K562 (cell line): ENCODE data around the gene PTPN14. TPM values are rescaled to one million over a fixed set of nuclear protein-coding genes. Genes with fewer than 3 reads are reported as not detected.

Experiments used
- ATAC-seq: fragments of 200-7000 bp; cut with Tn5 transposase; 3 replicates; pipeline ENCODE4 v1.9.1; 2020; ENCODE audit warnings: moderate library complexity
- BruUV-seq: library from RNA; stranded (reverse); fragments of 400-500 nt; replicated peaks from 2 replicates; lab custom pipeline; 2021; lab: Mats Ljungman, UMichigan
- CTCF ChIA-PET: fragments of 300-600 bp; formaldehyde crosslinking; extraction: SDS; loops from one replicate; lab custom pipeline; 2021; ENCODE audit warnings: low intra/inter-chr PET ratio; lab: Yijun Ruan, JAX
- POLR2A ChIA-PET: fragments of 300-600, 350-650 bp; sonication (Branson Sonifier 250); formaldehyde crosslinking; extraction: SDS; loops from one replicate; lab custom pipeline; 2021; ENCODE audit warnings: antibody characterized with exemption, inconsistent platforms; lab: Yijun Ruan, JAX
- DNase-seq, 4 experiments: peaks; one replicate each; pipeline versions ENCODE4 v3.0.0 to v3.0.0-alpha.2; 2011 to 2018; ENCODE audit warnings: low spot score in 3 of 4, mixed read lengths in 3 of 4; ENCODE audit errors: extremely low read depth in 1 of 4
- FAIRE-seq: peaks from 2 replicates; lab custom pipeline; 2011; peaks lifted over from hg19 to GRCh38; lab: Jason Lieb, UNC
- H2AFZ ChIP-seq: 2 replicates; pipeline ENCODE4 v1.6.0; 2011; ENCODE audit warnings: low read depth, low read length, control low read depth, inconsistent platforms
- H3K27ac ChIP-seq: fragments of 200-600 bp; 3 replicates; pipeline ENCODE4 v1.8.0; 2011; ENCODE audit warnings: low read depth, mild to moderate bottlenecking, control low read depth, inconsistent platforms, low read length, moderate library complexity, mixed read lengths; ENCODE audit errors: extremely low read depth
- H3K27me3 ChIP-seq, 2 experiments: fragments of 300-600 bp in 1 of 2; 2 replicates in 1 of 2; 3 replicates in 1 of 2; pipeline versions ENCODE4 v1.6.0 to v1.8.0; 2011; ENCODE audit warnings: inconsistent platforms in 2 of 2, low read length in 2 of 2, mild to moderate bottlenecking in 1 of 2, mixed read lengths in 1 of 2, moderate library complexity in 1 of 2; ENCODE audit not compliant: control insufficient read depth in 2 of 2, insufficient read depth in 2 of 2
- H3K36me3 ChIP-seq: fragments of 300-600 bp; 3 replicates; pipeline ENCODE4 v1.8.0; 2011; ENCODE audit warnings: mild to moderate bottlenecking, low read length, inconsistent platforms; ENCODE audit not compliant: control insufficient read depth, insufficient read depth
- H3K4me1 ChIP-seq, 2 experiments: fragments of 200-600 bp in 1 of 2; replicated peaks in 1 of 2; 2 replicates in 1 of 2; 3 replicates in 1 of 2; pipeline versions ENCODE4 v1.5.1 to v1.8.0; 2011; ENCODE audit warnings: inconsistent platforms in 2 of 2, low read length in 2 of 2, mild to moderate bottlenecking in 1 of 2, mixed read lengths in 1 of 2, moderate library complexity in 1 of 2; ENCODE audit not compliant: control insufficient read depth in 2 of 2, insufficient read depth in 2 of 2
- H3K4me2 ChIP-seq: 2 replicates; pipeline ENCODE4 v1.6.1; 2011; ENCODE audit warnings: low read length, control low read depth, inconsistent platforms, mixed read lengths; ENCODE audit not compliant: insufficient read depth
- H3K4me3 ChIP-seq: fragments of 200-600 bp; sonication (generic), shearing (Covaris generic); 2 replicates; pipeline ENCODE4 v1.5.1; 2016; ENCODE audit warnings: control low read depth, inconsistent platforms
- H3K79me2 ChIP-seq: fragments of 200-600 bp; 3 replicates; pipeline ENCODE4 v1.8.0; 2011; ENCODE audit warnings: low read length, inconsistent platforms; ENCODE audit not compliant: control insufficient read depth, insufficient read depth
- H3K9ac ChIP-seq, 2 experiments: 2 replicates each; pipeline versions ENCODE4 v1.6.0 to v1.6.1; 2011; ENCODE audit warnings: low read depth in 2 of 2, low read length in 2 of 2, control low read depth in 1 of 2, inconsistent platforms in 1 of 2, mild to moderate bottlenecking in 1 of 2, mixed read lengths in 1 of 2; ENCODE audit not compliant: insufficient read depth in 1 of 2
- H3K9me1 ChIP-seq: one replicate; pipeline ENCODE4 v1.6.0; 2011; ENCODE audit warnings: inconsistent platforms, mild to moderate bottlenecking, low read length, moderate library complexity; ENCODE audit not compliant: control insufficient read depth, insufficient read depth
- H3K9me3 ChIP-seq: replicated peaks from 2 replicates; pipeline ENCODE4 v1.5.1; 2011; ENCODE audit warnings: low read depth, low read length, inconsistent platforms; ENCODE audit not compliant: control insufficient read depth, insufficient read depth
- H4K20me1 ChIP-seq: replicated peaks from 2 replicates; pipeline ENCODE4 v1.6.1; 2011; ENCODE audit warnings: low read length, inconsistent platforms, mixed read lengths; ENCODE audit not compliant: control insufficient read depth, insufficient read depth
- CEBPB ChIP-seq: fragments of 450-650 bp; IDR thresholded peaks from 2 replicates; pipeline ENCODE4 v1.6.1; 2016; ENCODE audit warnings: missing genetic modification characterization, missing compliant biosample characterization
- CEBPG ChIP-seq, 3 experiments: fragments of 200-800 bp in 1 of 3; sonication (Bioruptor generic) in 1 of 3; sonication (generic) in 1 of 3; formaldehyde crosslinking in 1 of 3; IDR thresholded peaks in 2 of 3; conservative IDR thresholded peaks in 1 of 3; 2 replicates each; pipeline versions ENCODE4 v1.6.1 to v1.8.0; 2016 to 2022; ENCODE audit warnings: missing compliant biosample characterization in 2 of 3, missing genetic modification characterization in 2 of 3, mild to moderate bottlenecking in 1 of 3, missing genetic modification reagents in 1 of 3
- MAFG ChIP-seq: fragments of 450-650 bp; conservative IDR thresholded peaks from 2 replicates; pipeline ENCODE4 v1.6.1; 2016; ENCODE audit warnings: missing genetic modification characterization, missing compliant biosample characterization
- SIN3A ChIP-seq, 2 experiments: fragments of 150-350 bp in 1 of 2; IDR thresholded peaks; 2 replicates each; pipeline ENCODE4 v1.6.1; 2011 to 2016; ENCODE audit warnings: borderline replicate concordance in 2 of 2, low read depth in 2 of 2, low read length in 2 of 2, mild to moderate bottlenecking in 2 of 2, moderate library complexity in 2 of 2; ENCODE audit not compliant: control insufficient read depth in 1 of 2
- SIX5 ChIP-seq, 2 experiments: IDR thresholded peaks; 2 replicates each; pipeline ENCODE4 v1.6.1; 2011; ENCODE audit warnings: low read length in 2 of 2, borderline replicate concordance in 1 of 2, low read depth in 1 of 2, mild to moderate bottlenecking in 1 of 2, moderate library complexity in 1 of 2; ENCODE audit not compliant: insufficient read depth in 1 of 2
- TBL1XR1 ChIP-seq, 2 experiments: IDR thresholded peaks; 2 replicates each; pipeline ENCODE4 v1.6.1; 2012; ENCODE audit warnings: improper control_type of control experiment in 2 of 2, low read length in 2 of 2, mild to moderate bottlenecking in 1 of 2
- ZNF217 ChIP-seq: sonication (generic); formaldehyde crosslinking; IDR thresholded peaks from 2 replicates; pipeline ENCODE4 v1.8.0; 2022; ENCODE audit warnings: mild to moderate bottlenecking, missing genetic modification reagents
- ZNF57 ChIP-seq: fragments of 450-650 bp; formaldehyde crosslinking; IDR thresholded peaks from 2 replicates; pipeline ENCODE4 v1.4.0; 2020; ENCODE audit warnings: mild to moderate bottlenecking, moderate library complexity
- WGBS: fragments of 100-300 bp; shearing (Covaris generic); methylation state at CpG from one replicate; pipeline ENCODE4 v1.1.6; 2016; ENCODE audit warnings: low coverage, mixed read lengths; ENCODE audit not compliant: insufficient coverage; ENCODE audit errors: missing lambda C conversion rate; 5-methylcytosine and 5-hydroxymethylcytosine counted together
- in situ Hi-C: fragments of 300-500 bp; cut with MboI; formaldehyde crosslinking; loops from 4 replicates; pipeline ENCODE4 v1.15.0; 2018; ENCODE audit warnings: inconsistent platforms, mixed read lengths
- intact Hi-C: fragments of 100-400 bp; cut with micrococcal nuclease; formaldehyde crosslinking; loops from 2 replicates; pipeline ENCODE4 v1.14.2; 2022
- polyA plus RNA-seq, 8 experiments: library from polyadenylated mRNA; depleted of rRNA in 4 of 8; stranded (reverse) in 5 of 8; unstranded in 3 of 8; fragments of >200 nt; fragmentation: Nextera tagmentation in 2 of 8; fragmentation: Illumina TruSeq in 1 of 8; extraction: Ambion mirVana in 2 of 8; extraction: Trizol in 1 of 8; gene quantifications; 2 replicates each; pipeline versions ENCODE4 v1.2.1 to v1.2.3, GENCODE V29; 2011 to 2014; ENCODE audit warnings: inconsistent platforms in 1 of 8, missing spikeins in 1 of 8
- total RNA-seq, 7 experiments: library from RNA; depleted of rRNA in 6 of 7; stranded (reverse); fragments of >200 nt in 6 of 7; fragmentation: Illumina TruSeq in 2 of 7; extraction: Trizol in 2 of 7; gene quantifications; 2 replicates each; pipeline versions ENCODE4 v1.2.1 to v1.2.3, GENCODE V29; 2011 to 2021; ENCODE audit warnings: low replicate concordance in 1 of 7

Gene PTPN14
- total and polyA plus RNA-seq, 9 of the 15 experiments (the other 6 are each of a cell fraction or from before 2014, with no cell fraction given) = 0.01 to 0.29 (median 0.04) TPM; not detected in 6

DNA sequence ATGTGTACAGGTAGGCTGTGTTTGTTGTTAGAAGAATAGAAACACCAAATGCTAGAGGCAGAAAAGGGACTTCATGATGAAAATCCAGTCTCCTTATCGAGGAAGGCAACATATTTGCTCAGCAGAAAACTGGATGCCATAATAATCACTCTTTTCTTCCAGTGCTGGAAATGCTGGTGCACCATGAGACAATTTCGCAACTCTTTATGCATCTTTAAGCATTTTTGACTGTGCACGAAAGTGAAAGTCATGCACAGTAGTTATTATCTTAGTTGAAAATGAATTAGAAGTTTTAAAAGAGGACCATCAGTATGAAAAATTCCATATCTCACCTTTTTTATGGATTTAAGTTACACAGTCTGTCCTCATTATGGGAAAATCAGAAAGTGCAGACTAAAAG lies 241.4 kb downstream of the PTPN14 start:
- BruUV-seq = no TSS peak
- Histone ChIP-seq H3K9me1 (no peaks in the 10 kb centered on the region), H3K36me3 (0 out of 3 replicates have a peak, but pooled peaks cover 2% of the 10 kb centered on the region), H3K9me3 (no peaks in the 10 kb centered on the region), H3K27ac (no peak overlapping the region), H3K79me2 (no peaks in the 10 kb centered on the region), H3K27me3 (no peaks in the 10 kb centered on the region), H3K4me3 (no peak overlapping the region), H4K20me1 (0 out of 2 replicates have a peak, but pooled peaks cover 4% of the 10 kb centered on the region), H3K9ac (no peak overlapping the region), H2AFZ (no peak overlapping the region), H3K4me2 (no peak overlapping the region), H3K4me1 (no peaks in the 10 kb centered on the region)
- ChIA-PET CTCF (no interaction called here), POLR2A (no interaction called here)
- FAIRE-seq (peak; percentile 51), ATAC-seq (no peak), DNase-seq (no peak)
- no peak for TF ChIP-seq ZNF57 (CRISPR knock-in tag)
- peak; percentile 93 for TF ChIP-seq CEBPB (tag)
- no peak for TF ChIP-seq SIN3A (IDR thresholded peaks at IDR 0.05; ENCODE audit: borderline replicate concordance in 2 of 2, control insufficient read depth in 1 of 2, low read depth in 2 of 2, low read length in 2 of 2)
- TF ChIP-seq SIX5 (IDR thresholded peaks at IDR 0.05; ENCODE audit: borderline replicate concordance in 1 of 2, insufficient read depth in 1 of 2, low read depth in 1 of 2, low read length in 2 of 2) = no peak
- TF ChIP-seq TBL1XR1 (IDR thresholded peaks at IDR 0.05; ENCODE audit: low read length in 2 of 2) = no peak
- no peak for TF ChIP-seq CEBPG (CRISPR knock-in tag; IDR thresholded peaks at IDR 0.05)
- TF ChIP-seq CEBPG (tag; conservative IDR thresholded peaks at IDR 0.05 in 1 of 2, IDR thresholded peaks at IDR 0.05 in 1 of 2) = peak in 1 of 2 experiments; percentile 90; a peak in 2 of 4 replicates
- peak; percentile 54; the same call in 1 of the 2 replicates for TF ChIP-seq MAFG
- no peak for TF ChIP-seq ZNF217 (CRISPR knock-in tag)
- WGBS = 61% methylated on average over 3 of the region's 3 CpGs
- intact Hi-C loops = loop anchor here (2.0 kb wide), 1 partner anchor 17 kb away; no protein-coding TSS in a partner anchor
- in situ Hi-C loops = no loop called here
